Endodermal cell (in vitro differentiated cells): ENCODE measurements around the gene SYT17. TPM values are rescaled to one million over a fixed set of nuclear protein-coding genes. Genes with fewer than 3 reads are reported as not detected.

ENCODE experiments used
- DNase-seq: peaks from one replicate; pipeline ENCODE4 v3.0.0-alpha.2; 2017
- H3K27ac ChIP-seq: 2 replicates; pipeline ENCODE4 v1.5.1; 2013; ENCODE audit warnings: mild to moderate bottlenecking, low read depth, low read length, moderate library complexity
- H3K27me3 ChIP-seq: 2 replicates; pipeline ENCODE4 v1.6.1; 2013; ENCODE audit warnings: mild to moderate bottlenecking, low read length, moderate library complexity; ENCODE audit not compliant: insufficient read depth, control insufficient read depth, poor library complexity, severe bottlenecking
- H3K36me3 ChIP-seq: 2 replicates; pipeline ENCODE4 v1.7.0; 2013; ENCODE audit warnings: mild to moderate bottlenecking, low read length, moderate library complexity; ENCODE audit not compliant: control insufficient read depth, insufficient read depth
- H3K4me1 ChIP-seq: one replicate; pipeline ENCODE4 v1.7.0; 2013; ENCODE audit warnings: low read length; ENCODE audit not compliant: control insufficient read depth, insufficient read depth
- H3K4me3 ChIP-seq: 2 replicates; pipeline ENCODE4 v1.5.1; 2013; ENCODE audit warnings: mild to moderate bottlenecking, low read length, moderate library complexity
- H3K9ac ChIP-seq: 2 replicates; pipeline ENCODE4 v1.6.1; 2013; ENCODE audit warnings: mild to moderate bottlenecking, low read length, moderate library complexity; ENCODE audit not compliant: poor library complexity, severe bottlenecking; ENCODE audit errors: extremely low read depth
- H3K9me3 ChIP-seq: 2 replicates; pipeline ENCODE4 v1.6.1; 2013; ENCODE audit warnings: mild to moderate bottlenecking, low read length, moderate library complexity; ENCODE audit not compliant: control insufficient read depth
- H3K27ac Mint-ChIP-seq: 2 replicates; pipeline ENCODE4 v1.8.0; 2020; ENCODE audit warnings: mixed read lengths
- H3K27me3 Mint-ChIP-seq: 2 replicates; pipeline ENCODE4 v1.8.0; 2021; ENCODE audit warnings: mild to moderate bottlenecking, mixed read lengths; ENCODE audit not compliant: insufficient read depth
- H3K36me3 Mint-ChIP-seq: 2 replicates; pipeline ENCODE4 v1.8.0; 2020; ENCODE audit warnings: low read depth, mixed read lengths
- H3K4me1 Mint-ChIP-seq: 2 replicates; pipeline ENCODE4 v1.8.0; 2020; ENCODE audit warnings: mixed read lengths
- H3K4me3 Mint-ChIP-seq: 2 replicates; pipeline ENCODE4 v1.8.0; 2020; ENCODE audit warnings: mild to moderate bottlenecking, moderate library complexity, mixed read lengths
- H3K9me3 Mint-ChIP-seq: 2 replicates; pipeline ENCODE4 v1.8.0; 2020; ENCODE audit warnings: mild to moderate bottlenecking, mixed read lengths
- CTCF ChIP-seq: fragments of 200-600 bp; sonication (generic); conservative IDR thresholded peaks from 2 replicates; pipeline ENCODE4 v1.5.0; 2021; ENCODE audit warnings: antibody characterized with exemption, mild to moderate bottlenecking
- WGBS, 2 experiments: methylation state at CpG; one replicate each; pipeline versions ENCODE4 v1.1.5 to v1.1.7; 2013; ENCODE audit warnings: missing lambda C conversion rate in 2 of 2, mixed read lengths in 1 of 2; ENCODE audit not compliant: insufficient coverage in 1 of 2, insufficient read length in 1 of 2; 5-methylcytosine and 5-hydroxymethylcytosine counted together
- total RNA-seq, 2 donors: library from RNA; stranded (reverse); fragmentation: NEBNext Ultra II Directional in 1 of 2; extraction: Animal tissue kit (Norgen Biotek cat#: 25700) in 1 of 2; gene quantifications; 2 replicates in 1 of 2; 3 replicates in 1 of 2; pipeline ENCODE4 v1.2.1, GENCODE V29; 2021

Gene SYT17
- total RNA-seq, 2 donors from 2014 or later = 11.2 to 11.5 TPM

GRCh38 chr16:19130852-19131824 is 36.9 kb upstream of the SYT17 start:
- 73 to 77% methylated on average over 9 of the region's 11 CpGs for WGBS, 2 experiments
- Mint-ChIP-seq H3K36me3 (peaks cover 2% of the 10 kb centered on the region), H3K27me3 (no peaks in the 10 kb centered on the region), H3K9me3 (peaks cover 10% of the 10 kb centered on the region), H3K4me3 (no peak overlapping the region), H3K4me1 (peaks cover 30% of the 10 kb centered on the region), H3K27ac (peak overlapping the region; percentile 59)
- peaks cover 11% of the 10 kb centered on the region for H3K4me1 ChIP-seq
- no peaks in the 10 kb centered on the region for H3K36me3 ChIP-seq
- peak; percentile 69 for DNase-seq
- H3K9ac ChIP-seq = no peak overlapping the region
- no peak for TF ChIP-seq CTCF
- H3K27ac ChIP-seq = no peak overlapping the region
- H3K4me3 ChIP-seq = no peak overlapping the region
- no peaks in the 10 kb centered on the region for H3K27me3 ChIP-seq
- peaks cover 8% of the 10 kb centered on the region for H3K9me3 ChIP-seq

GRCh38 chr16:19131825-19132218 is 36.2 kb upstream of the SYT17 start:
- Mint-ChIP-seq H3K27me3 (no peaks in the 10 kb centered on the region), H3K36me3 (no peaks in the 10 kb centered on the region), H3K27ac (peak overlapping the region; percentile 59), H3K4me3 (no peak overlapping the region), H3K9me3 (peaks cover 4% of the 10 kb centered on the region), H3K4me1 (peaks cover 34% of the 10 kb centered on the region)
- no peak for DNase-seq
- Histone ChIP-seq H3K9me3 (peaks cover 2% of the 10 kb centered on the region), H3K36me3 (no peaks in the 10 kb centered on the region), H3K9ac (no peak overlapping the region), H3K27me3 (no peaks in the 10 kb centered on the region), H3K4me3 (no peak overlapping the region), H3K4me1 (peaks cover 14% of the 10 kb centered on the region), H3K27ac (no peak overlapping the region)
- no peak for TF ChIP-seq CTCF

GRCh38 chr16:19132255-19132654 is 35.8 kb upstream of the SYT17 start:
- no peaks in the 10 kb centered on the region for H3K27me3 Mint-ChIP-seq
- H3K27me3 ChIP-seq = no peaks in the 10 kb centered on the region
- no peak for DNase-seq
- H3K9me3 ChIP-seq = no peaks in the 10 kb centered on the region
- H3K27ac ChIP-seq = no peak overlapping the region
- no peaks in the 10 kb centered on the region for H3K9me3 Mint-ChIP-seq
- no peak for TF ChIP-seq CTCF
- 94% methylated on average over 1 of the region's 1 CpG; no CpG with 5 or more reads in 1 of the 2 experiments for WGBS, 2 experiments
- H3K4me3 Mint-ChIP-seq = no peak overlapping the region
- H3K9ac ChIP-seq = no peak overlapping the region
- H3K4me3 ChIP-seq = no peak overlapping the region
- H3K36me3 Mint-ChIP-seq = no peaks in the 10 kb centered on the region
- peaks cover 14% of the 10 kb centered on the region for H3K4me1 ChIP-seq
- H3K36me3 ChIP-seq = no peaks in the 10 kb centered on the region
- no peak overlapping the region for H3K27ac Mint-ChIP-seq
- H3K4me1 Mint-ChIP-seq = peaks cover 37% of the 10 kb centered on the region
